ENCODE measurements around the gene GPR3. TPM values are rescaled to one million over a fixed set of nuclear protein-coding genes. Genes with fewer than 3 reads are reported as not detected.
A peak's percentile ranks its signal among the peaks of the same experiment; 100 is the strongest.

Gene GPR3, protein sequence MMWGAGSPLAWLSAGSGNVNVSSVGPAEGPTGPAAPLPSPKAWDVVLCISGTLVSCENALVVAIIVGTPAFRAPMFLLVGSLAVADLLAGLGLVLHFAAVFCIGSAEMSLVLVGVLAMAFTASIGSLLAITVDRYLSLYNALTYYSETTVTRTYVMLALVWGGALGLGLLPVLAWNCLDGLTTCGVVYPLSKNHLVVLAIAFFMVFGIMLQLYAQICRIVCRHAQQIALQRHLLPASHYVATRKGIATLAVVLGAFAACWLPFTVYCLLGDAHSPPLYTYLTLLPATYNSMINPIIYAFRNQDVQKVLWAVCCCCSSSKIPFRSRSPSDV
- total RNA-seq (ENCODE audit: insufficient read depth, low replicate concordance) = 0.24 TPM

DNA sequence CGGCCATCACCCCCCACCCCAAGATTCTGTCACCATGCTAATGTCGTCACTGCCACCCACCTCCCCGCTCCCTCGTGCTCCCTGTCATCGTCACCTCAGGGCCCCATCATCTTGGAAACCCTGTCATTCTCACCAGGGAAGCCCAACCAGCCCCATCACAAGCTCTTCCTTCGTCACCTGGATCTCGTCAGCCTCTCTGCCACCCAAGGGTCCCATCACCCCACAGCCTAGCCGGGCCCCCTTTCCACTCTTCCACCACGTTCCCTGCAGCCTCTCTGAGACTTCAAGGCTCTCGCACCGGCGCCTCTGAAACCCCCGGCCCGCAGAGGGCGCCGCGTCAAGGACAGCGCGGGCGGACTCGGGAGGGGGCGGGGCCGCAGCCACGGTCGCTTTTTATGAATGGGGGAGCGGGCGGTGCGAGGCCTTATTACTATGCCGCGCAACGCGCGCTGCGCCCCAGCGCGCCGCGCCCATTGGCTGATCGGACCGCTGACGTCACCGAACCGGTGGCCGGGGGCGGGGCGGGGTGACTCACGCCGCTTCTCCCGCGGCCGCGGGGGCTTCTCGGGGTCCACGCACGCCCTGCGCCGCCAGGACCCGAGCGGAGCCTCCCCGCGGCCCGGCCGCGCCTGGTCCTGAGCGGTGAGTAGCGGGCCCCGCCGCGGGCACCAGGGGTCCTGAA lies at the start of gene GPR3:
Gene GPR3, plus strand, starts transcription at position 527 of the 682 bp plus-strand sequence. CDS start 1,177 bp downstream, outside the sequence.
- DNase-seq (ENCODE audit: low spot score) = peak; percentile 91

DNA sequence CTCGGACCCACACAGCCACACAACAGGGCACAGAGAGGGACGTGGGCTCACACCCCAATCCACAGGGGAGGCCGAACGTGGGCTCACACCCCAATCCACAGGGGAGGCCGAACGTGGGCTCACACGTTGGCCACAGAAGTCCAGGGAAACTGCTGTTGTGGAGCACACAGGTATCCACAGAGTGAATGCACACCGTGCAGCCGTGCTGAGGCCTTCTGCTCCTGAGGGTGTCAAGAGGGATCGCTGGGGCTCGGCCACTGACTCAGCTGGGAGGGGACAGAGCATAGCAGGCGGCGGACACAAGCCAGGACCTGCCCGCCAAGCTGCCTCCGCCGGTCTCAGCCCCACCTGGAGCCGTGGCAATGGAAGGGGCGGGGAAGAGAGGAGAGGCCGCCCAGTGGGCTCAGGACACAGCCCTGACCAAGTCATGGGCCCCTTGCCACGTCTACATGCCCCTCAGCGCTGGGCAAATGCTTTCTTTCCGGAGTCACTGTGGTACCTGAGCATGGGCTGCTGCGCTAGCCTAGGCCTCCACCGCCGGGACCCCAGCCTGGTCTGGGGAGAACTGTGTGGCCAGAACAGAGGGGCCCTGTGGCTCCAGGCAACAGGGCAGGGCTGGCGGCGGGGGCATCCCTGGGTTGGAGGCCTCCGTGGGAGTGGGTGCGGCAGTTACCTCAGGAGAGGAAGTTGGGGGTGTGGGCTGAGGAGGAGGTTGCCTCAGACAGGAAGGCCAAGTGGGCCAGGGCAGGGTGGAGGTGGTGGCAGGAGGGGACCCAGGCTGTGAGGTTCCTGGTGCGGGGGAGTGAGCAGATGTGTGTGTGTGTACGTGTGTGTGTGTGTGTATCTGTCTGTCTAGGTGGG lies 49.4 kb upstream of the GPR3 start:
- peak; percentile 58 for DNase-seq (ENCODE audit: low spot score)

DNA sequence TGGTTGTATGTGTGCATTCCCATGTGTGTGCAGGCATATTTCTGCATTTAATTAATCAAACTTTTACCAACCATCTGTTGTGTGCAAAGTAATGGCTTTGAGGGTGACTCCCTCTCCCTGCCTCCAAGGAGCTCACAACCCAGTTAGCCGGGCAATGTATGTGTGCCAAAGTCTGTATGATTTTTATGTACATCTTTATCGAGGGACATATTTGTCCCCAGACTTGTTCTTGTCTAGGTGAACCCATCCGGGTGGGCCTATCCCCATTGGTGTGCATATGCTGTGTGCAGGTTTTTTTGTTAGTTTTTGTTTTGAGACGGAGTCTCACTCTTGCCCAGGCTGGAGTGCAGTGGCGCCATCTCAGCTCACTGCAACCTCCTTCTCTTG lies 48.8 kb upstream of the GPR3 start:
- DNase-seq (ENCODE audit: low spot score) = no peak

DNA sequence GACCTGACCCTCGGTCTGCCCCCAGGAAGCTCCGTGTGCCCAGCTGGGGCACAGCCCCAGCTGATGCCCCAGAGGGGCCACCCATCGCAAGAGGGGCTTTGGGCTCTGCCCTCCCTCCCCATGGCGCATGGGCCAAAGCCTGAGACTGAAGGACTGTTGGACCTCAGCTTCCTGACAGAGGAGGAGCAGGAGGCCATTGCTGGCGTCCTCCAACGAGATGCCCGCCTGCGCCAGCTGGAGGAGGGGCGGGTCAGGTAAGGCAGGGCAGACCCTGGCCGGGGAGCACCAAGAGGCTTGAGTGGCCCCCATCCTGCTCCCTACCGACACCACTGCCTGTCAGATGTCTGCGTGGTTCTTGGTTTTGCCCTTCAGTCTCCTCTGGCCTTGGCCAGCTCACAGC lies 47.1 kb upstream of the GPR3 start:
- no peak for DNase-seq (ENCODE audit: low spot score)

- no peak for DNase-seq (ENCODE audit: low spot score)
Observed at GRCh38 chr1:27346357-27346756, 46.1 kb upstream of the GPR3 start.

GRCh38 chr1:27346991-27347624 lies 45.3 kb upstream of the GPR3 start:
- DNase-seq (ENCODE audit: low spot score) = no peak

GRCh38 chr1:27348861-27349783 lies 43.3 kb upstream of the GPR3 start:
- peak; percentile 54 for DNase-seq (ENCODE audit: low spot score)

DNA sequence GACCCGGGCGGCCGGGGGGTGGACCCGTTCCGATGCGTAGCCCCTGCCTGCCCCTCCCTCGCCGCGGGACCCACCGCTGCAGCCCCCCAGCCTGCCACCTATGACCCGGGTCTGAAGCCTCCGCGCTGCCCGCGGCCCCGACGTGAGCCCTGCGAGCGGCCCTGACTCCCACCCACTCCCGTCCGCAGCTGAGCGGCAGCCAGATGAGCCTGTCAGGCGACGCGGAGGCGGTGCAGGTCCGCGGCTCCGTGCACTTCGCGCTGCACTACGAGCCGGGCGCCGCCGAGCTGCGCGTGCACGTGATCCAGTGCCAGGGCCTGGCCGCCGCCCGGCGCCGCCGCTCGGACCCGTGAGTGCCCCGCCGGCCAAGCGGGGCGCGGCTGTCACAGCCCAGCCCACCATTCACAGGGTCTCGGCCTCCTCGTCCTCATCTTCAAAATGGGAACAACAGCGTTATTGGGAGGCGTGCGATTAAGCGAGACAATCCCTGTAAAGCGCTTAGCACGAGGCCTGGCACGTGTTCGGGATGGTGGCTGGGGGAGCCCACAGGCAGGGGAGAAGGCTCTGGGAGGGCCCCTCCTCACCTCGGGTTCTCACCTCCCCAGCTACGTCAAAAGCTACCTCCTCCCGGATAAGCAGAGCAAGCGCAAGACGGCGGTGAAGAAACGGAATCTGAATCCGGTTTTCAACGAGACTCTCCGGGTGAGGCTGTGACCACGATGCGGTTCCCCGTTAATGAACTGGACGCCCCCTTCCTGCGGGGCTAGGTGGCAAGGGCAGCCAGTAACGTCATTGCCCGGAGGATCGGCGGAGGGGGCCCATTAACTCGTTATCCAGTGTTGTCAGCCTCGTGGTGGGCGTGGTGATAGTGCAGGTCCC lies 42.4 kb upstream of the GPR3 start:
- peak; percentile 81 for DNase-seq (ENCODE audit: low spot score)

GRCh38 chr1:27350663-27351540 lies 41.5 kb upstream of the GPR3 start:
- DNase-seq (ENCODE audit: low spot score) = peak; percentile 81

- no peak for DNase-seq (ENCODE audit: low spot score)
Observed at GRCh38 chr1:27351541-27352107, 40.8 kb upstream of the GPR3 start.

DNA sequence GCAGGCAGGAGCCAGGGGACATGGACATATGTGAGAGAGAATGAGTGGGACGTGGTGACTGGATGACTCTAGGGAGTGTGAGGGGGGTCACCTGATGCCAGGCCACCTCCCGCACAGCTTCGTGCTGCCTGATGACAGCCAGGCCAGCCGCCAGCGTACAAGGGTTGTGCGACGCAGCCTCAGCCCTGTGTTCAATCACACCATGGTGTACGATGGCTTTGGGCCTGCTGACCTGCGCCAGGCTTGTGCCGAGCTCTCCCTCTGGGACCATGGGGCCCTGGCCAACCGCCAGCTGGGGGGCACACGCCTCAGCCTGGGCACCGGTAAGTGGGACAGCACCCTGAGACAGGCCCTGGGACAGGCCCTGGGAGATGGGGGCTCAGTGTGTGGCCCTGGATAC lies 39.3 kb upstream of the GPR3 start:
- no peak for DNase-seq (ENCODE audit: low spot score)

GRCh38 chr1:27353629-27354028 lies 38.8 kb upstream of the GPR3 start:
- DNase-seq (ENCODE audit: low spot score) = no peak

DNA sequence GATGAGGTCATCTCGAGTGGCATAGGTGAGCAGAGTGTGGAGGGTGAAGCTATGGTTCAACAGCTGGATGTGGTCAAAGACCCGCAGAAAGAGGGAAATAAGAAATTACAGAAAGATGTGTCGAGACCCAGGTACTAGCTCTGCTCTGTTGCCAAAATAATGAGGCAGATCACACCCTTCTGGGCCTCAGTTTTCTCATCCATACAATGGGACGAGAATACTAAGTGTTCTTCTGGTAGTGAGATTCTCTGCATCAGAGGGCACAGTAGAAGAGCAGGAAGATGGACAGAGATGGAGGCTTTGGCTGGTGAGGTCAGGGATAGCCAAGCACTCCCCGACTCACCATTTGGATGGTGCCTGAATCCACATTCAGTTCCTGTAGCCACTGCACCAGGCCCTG lies 36.7 kb upstream of the GPR3 start:
- no peak for DNase-seq (ENCODE audit: low spot score)

DNA sequence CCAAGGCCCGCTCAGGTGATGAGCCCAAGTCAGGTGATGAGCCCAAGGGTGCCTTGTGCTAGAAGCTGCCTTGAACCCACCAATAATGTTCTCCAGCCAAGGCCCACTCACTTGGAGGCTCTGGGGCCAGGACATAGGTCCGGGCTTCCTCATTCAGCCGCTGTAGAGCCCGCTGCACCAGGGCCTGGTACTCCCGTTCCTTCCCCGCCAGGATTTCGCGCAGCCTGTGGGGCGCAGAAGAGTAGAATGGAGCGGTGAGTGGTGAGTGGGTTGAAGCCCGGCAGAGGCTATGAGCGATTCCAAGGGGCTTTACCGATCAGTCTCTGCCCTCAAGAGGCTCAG lies 36.2 kb upstream of the GPR3 start:
- no peak for DNase-seq (ENCODE audit: low spot score)

GRCh38 chr1:27356619-27357280 lies 35.7 kb upstream of the GPR3 start:
- peak; percentile 56 for DNase-seq (ENCODE audit: low spot score)

- DNase-seq (ENCODE audit: low spot score) = peak; percentile 55
Observed at GRCh38 chr1:27357281-27358037, 35.0 kb upstream of the GPR3 start.
